ENCODE data around the gene FRK.
A peak's percentile ranks its signal among the peaks of the same experiment; 100 is the strongest.
"Not testable (repeated sequence)": the region's sequence is repeated elsewhere in the genome, so short reads cannot be mapped to it uniquely, and the experiment has no call there.

The FRK gene

GRCh38 chr6:116060572-116061283, at the start of gene FRK:
TSS of gene FRK (minus strand) at chr6:116060891. CDS start at chr6:116060311, 580 bp downstream.
- Mint-ChIP-seq H3K27me3 (ENCODE audit: low read depth) (no peaks in the 10 kb centered on the region), H3K4me1 (ENCODE audit: low read depth) (no peaks in the 10 kb centered on the region), H3K4me3 (no peak within 1 kb of the TSS), H3K27ac (no peak within 1 kb of the TSS), H3K36me3 (ENCODE audit: low read depth) (no peaks in the 10 kb centered on the region), H3K9me3 (no peaks in the 10 kb centered on the region)

- H3K36me3 Mint-ChIP-seq (ENCODE audit: low read depth), result peaks cover 20% of the 10 kb centered on the region
- H3K27me3 Mint-ChIP-seq (ENCODE audit: low read depth), result no peaks in the 10 kb centered on the region
- no peak overlapping the region for H3K27ac Mint-ChIP-seq
- peaks cover 10% of the 10 kb centered on the region for H3K4me1 Mint-ChIP-seq (ENCODE audit: low read depth)
- no peak overlapping the region for H3K4me3 Mint-ChIP-seq
- no peaks in the 10 kb centered on the region for H3K9me3 Mint-ChIP-seq
These were observed 48.1 kb upstream of the FRK start for GRCh38 chr6:116108836-116109235.

DNA sequence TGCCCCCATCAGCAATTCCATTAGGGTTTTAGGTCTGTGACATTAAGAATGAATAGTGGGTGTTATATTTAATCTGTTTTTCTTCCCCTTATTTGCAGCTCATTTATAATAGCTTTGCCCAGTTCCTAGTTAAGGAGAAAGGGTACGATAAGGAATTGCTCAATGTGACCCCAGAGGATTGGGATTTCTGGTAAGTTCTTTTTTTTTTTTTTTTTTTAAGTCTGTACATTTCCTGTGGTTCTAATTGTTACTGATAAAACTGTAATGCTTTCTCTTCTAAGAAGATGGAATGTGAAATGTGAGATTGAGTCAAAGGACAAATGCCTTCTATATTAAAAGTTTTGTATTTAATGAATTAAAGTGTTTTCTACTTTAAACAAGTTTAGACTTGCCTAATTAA, 45.5 kb upstream of the FRK start:
- Mint-ChIP-seq H3K4me1 (ENCODE audit: low read depth) (peaks cover 33% of the 10 kb centered on the region), H3K9me3 (no peaks in the 10 kb centered on the region), H3K4me3 (no peak overlapping the region), H3K27ac (no peak overlapping the region), H3K27me3 (ENCODE audit: low read depth) (no peaks in the 10 kb centered on the region), H3K36me3 (ENCODE audit: low read depth) (peaks cover 13% of the 10 kb centered on the region)

DNA sequence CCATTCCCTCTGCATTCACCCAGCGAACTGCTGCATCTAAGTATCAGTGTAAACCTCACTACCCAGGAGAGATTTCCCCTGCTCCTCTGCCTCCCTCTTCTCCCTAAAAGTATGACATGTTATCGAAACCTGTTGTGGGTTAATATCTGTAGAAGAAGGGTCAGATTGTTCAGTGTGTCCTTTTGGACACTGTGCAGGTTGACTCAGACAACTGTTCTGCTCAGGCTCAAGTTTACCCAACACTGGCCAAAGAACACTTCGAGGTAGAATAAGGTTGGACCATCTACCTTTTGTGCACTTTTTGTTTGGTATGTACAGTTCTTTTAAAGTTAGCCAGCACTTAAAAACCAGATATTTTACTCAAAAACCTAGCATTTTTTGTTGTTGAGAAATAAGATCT, 44.6 kb upstream of the FRK start:
- Mint-ChIP-seq H3K27me3 (ENCODE audit: low read depth) (no peaks in the 10 kb centered on the region), H3K4me1 (ENCODE audit: low read depth) (peaks cover 36% of the 10 kb centered on the region), H3K36me3 (ENCODE audit: low read depth) (peaks cover 8% of the 10 kb centered on the region), H3K4me3 (no peak overlapping the region), H3K27ac (no peak overlapping the region), H3K9me3 (no peaks in the 10 kb centered on the region)

DNA sequence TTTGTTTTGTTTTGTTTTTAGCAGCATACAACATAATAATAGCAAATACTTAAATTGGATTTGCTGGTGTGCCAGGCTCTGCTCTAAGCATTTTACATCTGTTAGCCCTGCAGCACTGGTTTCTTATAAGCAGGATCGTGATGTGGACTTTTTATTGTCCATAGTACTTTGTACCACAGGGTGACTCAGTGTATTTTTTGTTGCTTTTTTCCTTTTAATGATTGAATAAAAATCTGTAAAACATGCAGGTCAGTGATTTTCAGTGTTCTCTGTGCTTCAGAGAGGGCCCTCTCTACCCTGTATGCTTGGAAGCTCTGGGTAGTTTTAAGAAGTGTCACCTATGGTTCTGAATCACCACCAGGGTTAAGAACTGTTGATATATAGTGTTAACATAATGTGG, 43.9 kb upstream of the FRK start:
- Mint-ChIP-seq H3K9me3 (no peaks in the 10 kb centered on the region), H3K4me3 (no peak overlapping the region)

GRCh38 chr6:116102873-116103272, 42.2 kb upstream of the FRK start:
- peak overlapping the region; percentile 3 for H3K27ac Mint-ChIP-seq
- H3K27me3 Mint-ChIP-seq (ENCODE audit: low read depth), result no peaks in the 10 kb centered on the region
- no peaks in the 10 kb centered on the region for H3K36me3 Mint-ChIP-seq (ENCODE audit: low read depth)
- H3K4me1 Mint-ChIP-seq (ENCODE audit: low read depth), result peaks cover 38% of the 10 kb centered on the region
- H3K4me3 Mint-ChIP-seq, result peak overlapping the region; percentile 30
- H3K9me3 Mint-ChIP-seq, result no peaks in the 10 kb centered on the region

More for the DNA sequence above, 43.9 kb upstream of the FRK start:
- Mint-ChIP-seq H3K36me3 (ENCODE audit: low read depth) (peaks cover 7% of the 10 kb centered on the region), H3K4me1 (ENCODE audit: low read depth) (peaks cover 38% of the 10 kb centered on the region), H3K27me3 (ENCODE audit: low read depth) (no peaks in the 10 kb centered on the region), H3K27ac (no peak overlapping the region)

GRCh38 chr6:116101790-116102189, 41.1 kb upstream of the FRK start:
- no peaks in the 10 kb centered on the region for H3K36me3 Mint-ChIP-seq (ENCODE audit: low read depth)
- peaks cover under 1% of the 10 kb centered on the region for H3K9me3 Mint-ChIP-seq
- peaks cover 38% of the 10 kb centered on the region for H3K4me1 Mint-ChIP-seq (ENCODE audit: low read depth)
- H3K27me3 Mint-ChIP-seq (ENCODE audit: low read depth), result no peaks in the 10 kb centered on the region
- H3K27ac Mint-ChIP-seq, result peak overlapping the region; percentile 96
- peak overlapping the region; percentile 97 for H3K4me3 Mint-ChIP-seq

- no peaks in the 10 kb centered on the region for H3K27me3 Mint-ChIP-seq (ENCODE audit: low read depth)
- H3K4me1 Mint-ChIP-seq (ENCODE audit: low read depth), result peaks cover 38% of the 10 kb centered on the region
- H3K36me3 Mint-ChIP-seq (ENCODE audit: low read depth), result no peaks in the 10 kb centered on the region
- peak overlapping the region; percentile 96 for H3K27ac Mint-ChIP-seq
- H3K9me3 Mint-ChIP-seq, result peaks cover 6% of the 10 kb centered on the region
- H3K4me3 Mint-ChIP-seq, result peak overlapping the region; percentile 97
These were observed 40.6 kb upstream of the FRK start for GRCh38 chr6:116101302-116101718.

DNA sequence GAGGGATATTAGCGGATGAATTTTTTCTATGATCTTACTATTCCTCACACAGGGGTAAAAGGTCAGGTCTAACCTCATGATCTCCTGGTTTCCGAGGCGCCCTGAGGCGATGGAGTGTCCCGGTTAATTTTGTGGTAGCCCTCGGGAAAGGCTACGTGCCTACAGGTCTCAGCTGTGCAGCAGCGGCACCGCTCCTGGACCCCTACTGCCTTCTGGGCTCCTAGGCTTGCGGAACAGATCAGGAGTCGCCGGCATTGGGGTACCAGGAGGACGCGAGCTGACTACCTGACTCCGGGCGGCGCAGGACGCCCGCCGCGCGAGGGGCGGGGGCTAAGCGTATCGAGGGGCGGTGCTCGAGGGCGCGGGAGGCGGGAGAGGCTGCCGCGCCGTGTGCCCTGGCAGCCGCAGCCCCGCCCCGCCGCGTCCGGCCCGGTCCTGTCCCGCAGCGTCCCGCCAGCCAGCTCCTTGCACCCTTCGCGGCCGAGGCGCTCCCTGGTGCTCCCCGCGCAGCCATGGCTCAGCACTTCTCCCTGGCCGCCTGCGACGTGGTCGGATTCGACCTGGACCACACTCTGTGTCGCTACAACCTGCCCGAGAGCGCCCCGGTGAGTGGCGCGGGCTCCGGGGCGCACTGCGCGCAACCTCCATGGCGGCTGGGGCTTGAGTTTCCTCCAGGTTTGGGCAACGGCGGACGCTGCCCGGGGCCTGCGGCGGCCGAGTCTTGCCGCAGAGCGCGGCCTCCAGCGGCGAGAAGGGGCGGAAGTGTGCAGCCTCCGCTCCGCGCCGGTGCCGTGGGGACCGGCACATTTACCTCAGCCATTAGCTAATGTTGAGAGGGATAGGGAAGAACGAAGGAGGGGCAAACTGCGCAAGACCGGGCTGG, 40.0 kb upstream of the FRK start, which contains the start of gene NT5DC1:
Gene NT5DC1 (plus strand): TSS at position 435 of the 883 bp plus-strand sequence. CDS start 78 bp downstream, at position 513.
- Mint-ChIP-seq H3K36me3 (ENCODE audit: low read depth) (no peaks in the 10 kb centered on the region), H3K4me3 (peak within 1 kb of the TSS; percentile 97), H3K9me3 (peaks cover 11% of the 10 kb centered on the region), H3K27ac (peak within 1 kb of the TSS; percentile 96), H3K4me1 (ENCODE audit: low read depth) (peaks cover 36% of the 10 kb centered on the region), H3K27me3 (ENCODE audit: low read depth) (no peaks in the 10 kb centered on the region)

DNA sequence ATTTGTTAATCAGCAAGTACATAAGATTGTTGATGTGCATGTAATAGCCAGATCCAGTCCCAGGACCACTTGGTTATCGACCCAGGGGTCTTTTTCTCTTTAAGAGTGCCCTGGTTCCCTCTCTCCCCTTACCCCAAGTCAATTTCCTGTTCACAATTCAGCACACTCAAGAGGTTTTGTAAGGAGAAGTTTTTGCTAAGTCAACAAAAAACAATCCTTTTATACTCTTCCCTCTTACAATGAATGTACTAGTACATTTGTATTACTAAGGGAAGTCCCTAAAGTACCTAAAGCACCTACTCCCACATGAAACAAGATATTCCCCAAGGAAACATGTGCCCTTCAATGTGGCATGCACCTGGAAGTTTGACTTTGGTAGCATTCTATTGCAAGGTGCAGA, 38.3 kb upstream of the FRK start:
- H3K4me3 Mint-ChIP-seq, result no peak overlapping the region
- no peaks in the 10 kb centered on the region for H3K36me3 Mint-ChIP-seq (ENCODE audit: low read depth)
- no peak overlapping the region for H3K27ac Mint-ChIP-seq

GRCh38 chr6:116096979-116097816, 36.5 kb upstream of the FRK start:
- Mint-ChIP-seq H3K36me3 (ENCODE audit: low read depth) (no peaks in the 10 kb centered on the region), H3K4me1 (ENCODE audit: low read depth) (peaks cover 16% of the 10 kb centered on the region)

More for the DNA sequence above, 38.3 kb upstream of the FRK start:
- Mint-ChIP-seq H3K4me1 (ENCODE audit: low read depth) (peaks cover 28% of the 10 kb centered on the region), H3K9me3 (peaks cover 14% of the 10 kb centered on the region), H3K27me3 (ENCODE audit: low read depth) (no peaks in the 10 kb centered on the region)

DNA sequence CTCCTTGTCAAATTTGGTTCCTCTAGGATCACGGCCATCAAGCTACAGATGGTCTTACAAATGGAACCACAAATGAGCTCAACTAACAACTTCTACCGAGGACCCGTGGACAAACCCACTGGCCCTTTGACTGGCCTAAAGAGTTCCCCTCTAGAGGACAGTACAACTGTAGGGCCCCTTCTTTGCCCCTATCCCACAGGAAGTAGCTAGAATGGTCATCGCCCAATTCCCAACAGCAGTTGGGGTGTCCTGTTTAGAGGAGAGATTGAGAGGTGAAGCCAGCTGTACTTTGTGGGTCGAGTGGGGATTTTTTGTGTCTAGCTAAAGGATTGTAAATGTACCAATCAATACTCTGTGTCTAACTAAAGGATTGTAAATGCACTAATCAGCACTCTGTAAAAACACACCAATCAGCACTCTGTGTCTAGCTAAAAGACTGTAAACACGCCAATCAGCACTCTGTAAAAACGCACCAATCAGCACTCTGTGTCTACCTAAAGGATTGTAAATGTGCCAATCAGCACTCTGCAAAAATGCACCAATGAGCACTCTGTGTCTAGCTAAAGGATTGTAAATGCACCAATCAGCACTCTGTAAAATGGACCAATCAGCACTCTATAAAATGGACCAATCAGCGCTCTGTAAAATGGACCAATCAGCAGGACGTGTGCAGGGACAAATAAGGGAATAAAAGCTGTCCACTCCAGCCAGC, 35.5 kb upstream of the FRK start:
- not testable (repeated sequence) for H3K4me1 Mint-ChIP-seq (ENCODE audit: low read depth); H3K4me3 Mint-ChIP-seq; H3K36me3 Mint-ChIP-seq (ENCODE audit: low read depth); H3K27ac Mint-ChIP-seq; H3K27me3 Mint-ChIP-seq (ENCODE audit: low read depth)
- peaks cover 14% of the 10 kb centered on the region for H3K9me3 Mint-ChIP-seq

More at GRCh38 chr6:116096979-116097816, 36.5 kb upstream of the FRK start:
- no peaks in the 10 kb centered on the region for H3K27me3 Mint-ChIP-seq (ENCODE audit: low read depth)
- H3K27ac Mint-ChIP-seq, result no peak overlapping the region
- peaks cover 14% of the 10 kb centered on the region for H3K9me3 Mint-ChIP-seq
- no peak overlapping the region for H3K4me3 Mint-ChIP-seq

- Mint-ChIP-seq H3K27ac (no peak overlapping the region), H3K27me3 (ENCODE audit: low read depth) (no peaks in the 10 kb centered on the region), H3K4me3 (no peak overlapping the region), H3K36me3 (ENCODE audit: low read depth) (no peaks in the 10 kb centered on the region), H3K9me3 (peaks cover 14% of the 10 kb centered on the region), H3K4me1 (ENCODE audit: low read depth) (no peaks in the 10 kb centered on the region)
These were observed 33.4 kb upstream of the FRK start for GRCh38 chr6:116094041-116094440.

GRCh38 chr6:116090251-116090650, 29.6 kb upstream of the FRK start:
- H3K36me3 Mint-ChIP-seq (ENCODE audit: low read depth), result no peaks in the 10 kb centered on the region
- H3K4me3 Mint-ChIP-seq, result no peak overlapping the region
- H3K9me3 Mint-ChIP-seq, result no peaks in the 10 kb centered on the region
- H3K4me1 Mint-ChIP-seq (ENCODE audit: low read depth), result no peaks in the 10 kb centered on the region
- H3K27ac Mint-ChIP-seq, result no peak overlapping the region
- peaks cover 3% of the 10 kb centered on the region for H3K27me3 Mint-ChIP-seq (ENCODE audit: low read depth)
